ENCODE data around the gene IL17B.

The IL17B gene

GRCh38 chr5:149408252-149409099, 29.4 kb upstream of the IL17B start:
- peak overlapping the region; percentile 60 to 96 (median 71) for H3K9ac ChIP-seq (ENCODE audit: low read length in 5 of 5)
- H3K36me3 ChIP-seq (ENCODE audit: control insufficient read depth in 5 of 5, insufficient read depth in 5 of 5, low read length in 5 of 5): peaks cover 0 to 16% (median 6%) of the 10 kb centered on the region in 5 donors
- peaks cover 0 to 3% (median 0%) of the 10 kb centered on the region in 5 donors for H3K27me3 ChIP-seq (ENCODE audit: control insufficient read depth in 5 of 5, insufficient read depth in 4 of 5, low read length in 5 of 5)
- peaks cover 8 to 83% (median 80%) of the 10 kb centered on the region in 5 donors for H3K4me1 ChIP-seq (ENCODE audit: control insufficient read depth in 5 of 5, insufficient read depth in 5 of 5, low read length in 5 of 5)
- H3K9me3 ChIP-seq (ENCODE audit: control insufficient read depth in 5 of 5, low read length in 5 of 5): no peaks in the 10 kb centered on the region
- H3K4me3 ChIP-seq (ENCODE audit: low read depth in 1 of 5, low read length in 5 of 5): peak overlapping the region; percentile 65 to 100 (median 87)
- peak overlapping the region; percentile 97 for H3K27ac ChIP-seq (ENCODE audit: low read depth, low read length)

- Histone ChIP-seq H3K27ac (ENCODE audit: low read depth, low read length) (peak overlapping the region; percentile 97), H3K9ac (ENCODE audit: low read length in 5 of 5) (peak overlapping the region; percentile 60 to 96 (median 71)), H3K4me1 (ENCODE audit: control insufficient read depth in 5 of 5, insufficient read depth in 5 of 5, low read length in 5 of 5) (peaks cover 6 to 74% (median 71%) of the 10 kb centered on the region in 5 donors), H3K36me3 (ENCODE audit: control insufficient read depth in 5 of 5, insufficient read depth in 5 of 5, low read length in 5 of 5) (peaks cover 0 to 13% (median 3%) of the 10 kb centered on the region in 5 donors), H3K4me3 (ENCODE audit: low read depth in 1 of 5, low read length in 5 of 5) (peak overlapping the region; percentile 65 to 100 (median 87)), H3K9me3 (ENCODE audit: control insufficient read depth in 5 of 5, low read length in 5 of 5) (no peaks in the 10 kb centered on the region), H3K27me3 (ENCODE audit: control insufficient read depth in 5 of 5, insufficient read depth in 4 of 5, low read length in 5 of 5) (peaks cover 0 to 3% (median 0%) of the 10 kb centered on the region in 5 donors)
Measured at GRCh38 chr5:149407323-149408251, 28.5 kb upstream of the IL17B start.

GRCh38 chr5:149406979-149407306, 27.9 kb upstream of the IL17B start:
- Histone ChIP-seq H3K9ac (ENCODE audit: low read length in 5 of 5) (peak overlapping the region; percentile 16 to 96 (median 71)), H3K4me3 (ENCODE audit: low read depth in 1 of 5, low read length in 5 of 5) (peak overlapping the region; percentile 65 to 100 (median 87))

GRCh38 chr5:149406203-149406978, 27.3 kb upstream of the IL17B start:
- peaks cover 0 to 3% (median 0%) of the 10 kb centered on the region in 5 donors for H3K27me3 ChIP-seq (ENCODE audit: control insufficient read depth in 5 of 5, insufficient read depth in 4 of 5, low read length in 5 of 5)
- H3K4me1 ChIP-seq (ENCODE audit: control insufficient read depth in 5 of 5, insufficient read depth in 5 of 5, low read length in 5 of 5): peaks cover 6 to 62% (median 59%) of the 10 kb centered on the region in 5 donors
- H3K27ac ChIP-seq (ENCODE audit: low read depth, low read length): peak overlapping the region; percentile 97
- peak overlapping the region; percentile 65 to 100 (median 87) for H3K4me3 ChIP-seq (ENCODE audit: low read depth in 1 of 5, low read length in 5 of 5)
- no peaks in the 10 kb centered on the region for H3K9me3 ChIP-seq (ENCODE audit: control insufficient read depth in 5 of 5, low read length in 5 of 5)
- H3K36me3 ChIP-seq (ENCODE audit: control insufficient read depth in 5 of 5, insufficient read depth in 5 of 5, low read length in 5 of 5): peaks cover 0 to 9% (median 3%) of the 10 kb centered on the region in 5 donors
- H3K9ac ChIP-seq (ENCODE audit: low read length in 5 of 5): peak overlapping the region; percentile 63 to 96 (median 75)

More at GRCh38 chr5:149406979-149407306, 27.9 kb upstream of the IL17B start:
- Histone ChIP-seq H3K36me3 (ENCODE audit: control insufficient read depth in 5 of 5, insufficient read depth in 5 of 5, low read length in 5 of 5) (peaks cover 0 to 13% (median 3%) of the 10 kb centered on the region in 5 donors), H3K27ac (ENCODE audit: low read depth, low read length) (peak overlapping the region; percentile 97), H3K4me1 (ENCODE audit: control insufficient read depth in 5 of 5, insufficient read depth in 5 of 5, low read length in 5 of 5) (peaks cover 6 to 68% (median 65%) of the 10 kb centered on the region in 5 donors), H3K27me3 (ENCODE audit: control insufficient read depth in 5 of 5, insufficient read depth in 4 of 5, low read length in 5 of 5) (peaks cover 0 to 3% (median 0%) of the 10 kb centered on the region in 5 donors), H3K9me3 (ENCODE audit: control insufficient read depth in 5 of 5, low read length in 5 of 5) (no peaks in the 10 kb centered on the region)

- Histone ChIP-seq H3K4me3 (ENCODE audit: low read depth in 1 of 5, low read length in 5 of 5) (peak overlapping the region in 3 of 5 donors; percentile 17 to 81 (median 49)), H3K4me1 (ENCODE audit: control insufficient read depth in 5 of 5, insufficient read depth in 5 of 5, low read length in 5 of 5) (peaks cover 6 to 56% (median 55%) of the 10 kb centered on the region in 5 donors), H3K36me3 (ENCODE audit: control insufficient read depth in 5 of 5, insufficient read depth in 5 of 5, low read length in 5 of 5) (peaks cover 0 to 9% (median 3%) of the 10 kb centered on the region in 5 donors), H3K27me3 (ENCODE audit: control insufficient read depth in 5 of 5, insufficient read depth in 4 of 5, low read length in 5 of 5) (peaks cover 0 to 3% (median 0%) of the 10 kb centered on the region in 5 donors), H3K27ac (ENCODE audit: low read depth, low read length) (peak overlapping the region; percentile 97), H3K9ac (ENCODE audit: low read length in 5 of 5) (peak overlapping the region in 3 of 5 donors; percentile 10 to 75 (median 44)), H3K9me3 (ENCODE audit: control insufficient read depth in 5 of 5, low read length in 5 of 5) (no peaks in the 10 kb centered on the region)
Measured at GRCh38 chr5:149405550-149406202, 26.6 kb upstream of the IL17B start.

GRCh38 chr5:149404746-149405549, 25.9 kb upstream of the IL17B start:
- Histone ChIP-seq H3K27me3 (ENCODE audit: control insufficient read depth in 5 of 5, insufficient read depth in 4 of 5, low read length in 5 of 5) (peaks cover 0 to 3% (median 0%) of the 10 kb centered on the region in 5 donors), H3K9ac (ENCODE audit: low read length in 5 of 5) (peak overlapping the region in 1 of 5 donors; percentile 19), H3K36me3 (ENCODE audit: control insufficient read depth in 5 of 5, insufficient read depth in 5 of 5, low read length in 5 of 5) (peaks cover 0 to 9% (median 2%) of the 10 kb centered on the region in 5 donors), H3K27ac (ENCODE audit: low read depth, low read length) (peak overlapping the region; percentile 97), H3K4me1 (ENCODE audit: control insufficient read depth in 5 of 5, insufficient read depth in 5 of 5, low read length in 5 of 5) (peaks cover 10 to 56% (median 54%) of the 10 kb centered on the region in 5 donors), H3K4me3 (ENCODE audit: low read depth in 1 of 5, low read length in 5 of 5) (no peak overlapping the region), H3K9me3 (ENCODE audit: control insufficient read depth in 5 of 5, low read length in 5 of 5) (no peaks in the 10 kb centered on the region)

GRCh38 chr5:149403923-149404745, 25.0 kb upstream of the IL17B start:
- Histone ChIP-seq H3K4me3 (ENCODE audit: low read depth in 1 of 5, low read length in 5 of 5) (no peak overlapping the region), H3K36me3 (ENCODE audit: control insufficient read depth in 5 of 5, insufficient read depth in 5 of 5, low read length in 5 of 5) (peaks cover 0 to 1% (median 0%) of the 10 kb centered on the region in 5 donors), H3K27me3 (ENCODE audit: control insufficient read depth in 5 of 5, insufficient read depth in 4 of 5, low read length in 5 of 5) (peaks cover 0 to 3% (median 0%) of the 10 kb centered on the region in 5 donors), H3K9ac (ENCODE audit: low read length in 5 of 5) (no peak overlapping the region), H3K9me3 (ENCODE audit: control insufficient read depth in 5 of 5, low read length in 5 of 5) (no peaks in the 10 kb centered on the region), H3K4me1 (ENCODE audit: control insufficient read depth in 5 of 5, insufficient read depth in 5 of 5, low read length in 5 of 5) (peaks cover 10 to 48% (median 45%) of the 10 kb centered on the region in 5 donors), H3K27ac (ENCODE audit: low read depth, low read length) (no peak overlapping the region)

GRCh38 chr5:149402291-149402690, 23.2 kb upstream of the IL17B start:
- no peak overlapping the region for H3K9ac ChIP-seq (ENCODE audit: low read length in 5 of 5)
- H3K4me1 ChIP-seq (ENCODE audit: control insufficient read depth in 5 of 5, insufficient read depth in 5 of 5, low read length in 5 of 5): peaks cover 10 to 44% (median 39%) of the 10 kb centered on the region in 5 donors
- H3K9me3 ChIP-seq (ENCODE audit: control insufficient read depth in 5 of 5, low read length in 5 of 5): no peaks in the 10 kb centered on the region
- H3K4me3 ChIP-seq (ENCODE audit: low read depth in 1 of 5, low read length in 5 of 5): no peak overlapping the region
- peaks cover 0 to 3% (median 0%) of the 10 kb centered on the region in 5 donors for H3K27me3 ChIP-seq (ENCODE audit: control insufficient read depth in 5 of 5, insufficient read depth in 4 of 5, low read length in 5 of 5)
- no peak overlapping the region for H3K27ac ChIP-seq (ENCODE audit: low read depth, low read length)
- H3K36me3 ChIP-seq (ENCODE audit: control insufficient read depth in 5 of 5, insufficient read depth in 5 of 5, low read length in 5 of 5): no peaks in the 10 kb centered on the region
